PFSK-1 (cell line): ENCODE results near the gene NKAIN2.

ENCODE experiments used
- FOXP2 ChIP-seq: optimal IDR thresholded peaks from 2 replicates; pipeline ENCODE3; 2011; ENCODE audit warnings: borderline replicate concordance, control low read depth, inconsistent platforms; ENCODE audit not compliant: insufficient read depth; ENCODE audit errors: extremely low read length, extremely low read depth
- POLR2AphosphoS5 ChIP-seq: IDR thresholded peaks from 2 replicates; pipeline ENCODE4 v1.6.1; 2012; ENCODE audit warnings: low read depth, mild to moderate bottlenecking, control low read depth, low read length, moderate library complexity
- REST ChIP-seq, 2 experiments: IDR thresholded peaks; 2 replicates each; pipeline versions ENCODE4 v1.6.1 to v1.8.0; 2011 to 2012; ENCODE audit warnings: low read depth in 2 of 2, low read length in 2 of 2, control low read depth in 1 of 2, inconsistent platforms in 1 of 2, mild to moderate bottlenecking in 1 of 2, moderate library complexity in 1 of 2; ENCODE audit not compliant: insufficient read depth in 1 of 2
- SIN3A ChIP-seq: IDR thresholded peaks from 2 replicates; pipeline ENCODE4 v1.6.1; 2012; ENCODE audit warnings: mild to moderate bottlenecking, low read length, moderate library complexity, borderline replicate concordance; ENCODE audit not compliant: insufficient read depth
- TAF1 ChIP-seq: IDR thresholded peaks from 2 replicates; pipeline ENCODE4 v1.6.1; 2012; ENCODE audit warnings: low read length, control low read depth, borderline replicate concordance; ENCODE audit not compliant: insufficient read depth

The NKAIN2 gene

GRCh38 chr6:124799638-124800037, 996.0 kb downstream of the NKAIN2 start:
- TF ChIP-seq POLR2AphosphoS5, result no peak
- no peak for TF ChIP-seq TAF1
- TF ChIP-seq REST (IDR thresholded peaks at IDR 0.05; ENCODE audit: insufficient read depth in 1 of 2, low read depth in 2 of 2, low read length in 2 of 2), result no peak
- TF ChIP-seq FOXP2, result no peak

GRCh38 chr6:124800222-124800621, 996.6 kb downstream of the NKAIN2 start:
- TF ChIP-seq SIN3A, result no peak
- TF ChIP-seq REST (IDR thresholded peaks at IDR 0.05; ENCODE audit: insufficient read depth in 1 of 2, low read depth in 2 of 2, low read length in 2 of 2), result no peak
- no peak for TF ChIP-seq POLR2AphosphoS5
- TF ChIP-seq FOXP2, result no peak
- TF ChIP-seq TAF1, result no peak

GRCh38 chr6:124812067-124812466, 1008.4 kb downstream of the NKAIN2 start:
- TF ChIP-seq REST (IDR thresholded peaks at IDR 0.05; ENCODE audit: insufficient read depth in 1 of 2, low read depth in 2 of 2, low read length in 2 of 2) (no peak), POLR2AphosphoS5 (no peak), FOXP2 (no peak), SIN3A (no peak), TAF1 (no peak)

- TF ChIP-seq SIN3A, result no peak
- no peak for TF ChIP-seq TAF1
- TF ChIP-seq POLR2AphosphoS5, result no peak
- TF ChIP-seq FOXP2, result no peak
- no peak for TF ChIP-seq REST (IDR thresholded peaks at IDR 0.05; ENCODE audit: insufficient read depth in 1 of 2, low read depth in 2 of 2, low read length in 2 of 2)
These were observed 1015.7 kb downstream of the NKAIN2 start for GRCh38 chr6:124819346-124819745.

- TF ChIP-seq TAF1 (no peak), POLR2AphosphoS5 (no peak), SIN3A (no peak), REST (IDR thresholded peaks at IDR 0.05; ENCODE audit: insufficient read depth in 1 of 2, low read depth in 2 of 2, low read length in 2 of 2) (no peak), FOXP2 (no peak)
These were observed 1018.5 kb downstream of the NKAIN2 start for GRCh38 chr6:124822204-124822613.
